ENCODE results near the gene ZNF444.

DNA sequence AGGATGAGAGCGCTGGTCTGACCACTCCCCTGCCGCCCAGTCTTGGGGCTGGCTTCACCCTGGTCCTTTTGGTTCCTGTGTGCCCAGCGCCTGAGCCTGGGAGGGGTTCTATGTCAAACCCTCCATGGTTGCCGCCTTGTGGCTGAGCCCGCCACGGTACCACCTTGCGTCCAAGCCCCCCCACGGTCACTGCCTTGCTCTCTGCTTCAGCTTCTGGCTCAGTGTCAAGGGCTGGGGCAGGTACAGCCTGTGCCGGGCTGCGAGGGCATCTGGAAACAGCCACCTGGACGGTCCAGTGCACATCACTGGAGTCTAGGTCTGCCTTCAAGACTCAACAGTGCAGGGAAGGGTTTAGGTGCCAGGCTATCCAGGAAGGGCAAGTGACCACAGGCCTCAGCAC is 20.4 kb downstream of the ZNF444 start:
- TF ChIP-seq, protein P1, sequence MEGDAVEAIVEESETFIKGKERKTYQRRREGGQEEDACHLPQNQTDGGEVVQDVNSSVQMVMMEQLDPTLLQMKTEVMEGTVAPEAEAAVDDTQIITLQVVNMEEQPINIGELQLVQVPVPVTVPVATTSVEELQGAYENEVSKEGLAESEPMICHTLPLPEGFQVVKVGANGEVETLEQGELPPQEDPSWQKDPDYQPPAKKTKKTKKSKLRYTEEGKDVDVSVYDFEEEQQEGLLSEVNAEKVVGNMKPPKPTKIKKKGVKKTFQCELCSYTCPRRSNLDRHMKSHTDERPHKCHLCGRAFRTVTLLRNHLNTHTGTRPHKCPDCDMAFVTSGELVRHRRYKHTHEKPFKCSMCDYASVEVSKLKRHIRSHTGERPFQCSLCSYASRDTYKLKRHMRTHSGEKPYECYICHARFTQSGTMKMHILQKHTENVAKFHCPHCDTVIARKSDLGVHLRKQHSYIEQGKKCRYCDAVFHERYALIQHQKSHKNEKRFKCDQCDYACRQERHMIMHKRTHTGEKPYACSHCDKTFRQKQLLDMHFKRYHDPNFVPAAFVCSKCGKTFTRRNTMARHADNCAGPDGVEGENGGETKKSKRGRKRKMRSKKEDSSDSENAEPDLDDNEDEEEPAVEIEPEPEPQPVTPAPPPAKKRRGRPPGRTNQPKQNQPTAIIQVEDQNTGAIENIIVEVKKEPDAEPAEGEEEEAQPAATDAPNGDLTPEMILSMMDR (IDR thresholded peaks at IDR 0.05) = no peak
- no peak for TF ChIP-seq EP300 (IDR thresholded peaks at IDR 0.05)
- TF ChIP-seq POLR2AphosphoS5 (IDR thresholded peaks at IDR 0.05) = no peak
- TF ChIP-seq POLR2A (IDR thresholded peaks at IDR 0.05) = no peak

All from sigmoid colon (tissue), 4 donors.